Measurements from ENCODE around the gene PSME3. TPM values are rescaled to one million over a fixed set of nuclear protein-coding genes. Genes with fewer than 3 reads are reported as not detected.

The PSME3 gene
- total and polyA plus RNA-seq, 2 experiments from 2014 or later: 93.5 to 178 TPM

GRCh38 chr17:42878924-42879595, 45.9 kb downstream of the PSME3 start (continued):
- TF ChIP-seq, protein P1, sequence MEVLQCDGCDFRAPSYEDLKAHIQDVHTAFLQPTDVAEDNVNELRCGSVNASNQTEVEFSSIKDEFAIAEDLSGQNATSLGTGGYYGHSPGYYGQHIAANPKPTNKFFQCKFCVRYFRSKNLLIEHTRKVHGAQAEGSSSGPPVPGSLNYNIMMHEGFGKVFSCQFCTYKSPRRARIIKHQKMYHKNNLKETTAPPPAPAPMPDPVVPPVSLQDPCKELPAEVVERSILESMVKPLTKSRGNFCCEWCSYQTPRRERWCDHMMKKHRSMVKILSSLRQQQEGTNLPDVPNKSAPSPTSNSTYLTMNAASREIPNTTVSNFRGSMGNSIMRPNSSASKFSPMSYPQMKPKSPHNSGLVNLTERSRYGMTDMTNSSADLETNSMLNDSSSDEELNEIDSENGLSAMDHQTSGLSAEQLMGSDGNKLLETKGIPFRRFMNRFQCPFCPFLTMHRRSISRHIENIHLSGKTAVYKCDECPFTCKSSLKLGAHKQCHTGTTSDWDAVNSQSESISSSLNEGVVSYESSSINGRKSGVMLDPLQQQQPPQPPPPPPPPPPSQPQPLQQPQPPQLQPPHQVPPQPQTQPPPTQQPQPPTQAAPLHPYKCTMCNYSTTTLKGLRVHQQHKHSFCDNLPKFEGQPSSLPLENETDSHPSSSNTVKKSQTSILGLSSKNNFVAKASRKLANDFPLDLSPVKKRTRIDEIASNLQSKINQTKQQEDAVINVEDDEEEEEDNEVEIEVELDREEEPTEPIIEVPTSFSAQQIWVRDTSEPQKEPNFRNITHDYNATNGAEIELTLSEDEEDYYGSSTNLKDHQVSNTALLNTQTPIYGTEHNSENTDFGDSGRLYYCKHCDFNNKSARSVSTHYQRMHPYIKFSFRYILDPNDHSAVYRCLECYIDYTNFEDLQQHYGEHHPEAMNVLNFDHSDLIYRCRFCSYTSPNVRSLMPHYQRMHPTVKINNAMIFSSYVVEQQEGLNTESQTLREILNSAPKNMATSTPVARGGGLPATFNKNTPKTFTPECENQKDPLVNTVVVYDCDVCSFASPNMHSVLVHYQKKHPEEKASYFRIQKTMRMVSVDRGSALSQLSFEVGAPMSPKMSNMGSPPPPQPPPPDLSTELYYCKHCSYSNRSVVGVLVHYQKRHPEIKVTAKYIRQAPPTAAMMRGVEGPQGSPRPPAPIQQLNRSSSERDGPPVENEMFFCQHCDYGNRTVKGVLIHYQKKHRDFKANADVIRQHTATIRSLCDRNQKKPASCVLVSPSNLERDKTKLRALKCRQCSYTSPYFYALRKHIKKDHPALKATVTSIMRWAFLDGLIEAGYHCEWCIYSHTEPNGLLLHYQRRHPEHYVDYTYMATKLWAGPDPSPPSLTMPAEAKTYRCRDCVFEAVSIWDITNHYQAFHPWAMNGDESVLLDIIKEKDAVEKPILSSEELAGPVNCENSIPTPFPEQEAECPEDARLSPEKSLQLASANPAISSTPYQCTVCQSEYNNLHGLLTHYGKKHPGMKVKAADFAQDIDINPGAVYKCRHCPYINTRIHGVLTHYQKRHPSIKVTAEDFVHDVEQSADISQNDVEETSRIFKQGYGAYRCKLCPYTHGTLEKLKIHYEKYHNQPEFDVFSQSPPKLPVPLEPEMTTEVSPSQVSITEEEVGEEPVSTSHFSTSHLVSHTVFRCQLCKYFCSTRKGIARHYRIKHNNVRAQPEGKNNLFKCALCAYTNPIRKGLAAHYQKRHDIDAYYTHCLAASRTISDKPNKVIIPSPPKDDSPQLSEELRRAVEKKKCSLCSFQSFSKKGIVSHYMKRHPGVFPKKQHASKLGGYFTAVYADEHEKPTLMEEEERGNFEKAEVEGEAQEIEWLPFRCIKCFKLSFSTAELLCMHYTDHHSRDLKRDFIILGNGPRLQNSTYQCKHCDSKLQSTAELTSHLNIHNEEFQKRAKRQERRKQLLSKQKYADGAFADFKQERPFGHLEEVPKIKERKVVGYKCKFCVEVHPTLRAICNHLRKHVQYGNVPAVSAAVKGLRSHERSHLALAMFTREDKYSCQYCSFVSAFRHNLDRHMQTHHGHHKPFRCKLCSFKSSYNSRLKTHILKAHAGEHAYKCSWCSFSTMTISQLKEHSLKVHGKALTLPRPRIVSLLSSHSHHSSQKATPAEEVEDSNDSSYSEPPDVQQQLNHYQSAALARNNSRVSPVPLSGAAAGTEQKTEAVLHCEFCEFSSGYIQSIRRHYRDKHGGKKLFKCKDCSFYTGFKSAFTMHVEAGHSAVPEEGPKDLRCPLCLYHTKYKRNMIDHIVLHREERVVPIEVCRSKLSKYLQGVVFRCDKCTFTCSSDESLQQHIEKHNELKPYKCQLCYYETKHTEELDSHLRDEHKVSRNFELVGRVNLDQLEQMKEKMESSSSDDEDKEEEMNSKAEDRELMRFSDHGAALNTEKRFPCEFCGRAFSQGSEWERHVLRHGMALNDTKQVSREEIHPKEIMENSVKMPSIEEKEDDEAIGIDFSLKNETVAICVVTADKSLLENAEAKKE (CRISPR knock-in tag; IDR thresholded peaks at IDR 0.05): no peak
- TF ChIP-seq, protein P2, sequence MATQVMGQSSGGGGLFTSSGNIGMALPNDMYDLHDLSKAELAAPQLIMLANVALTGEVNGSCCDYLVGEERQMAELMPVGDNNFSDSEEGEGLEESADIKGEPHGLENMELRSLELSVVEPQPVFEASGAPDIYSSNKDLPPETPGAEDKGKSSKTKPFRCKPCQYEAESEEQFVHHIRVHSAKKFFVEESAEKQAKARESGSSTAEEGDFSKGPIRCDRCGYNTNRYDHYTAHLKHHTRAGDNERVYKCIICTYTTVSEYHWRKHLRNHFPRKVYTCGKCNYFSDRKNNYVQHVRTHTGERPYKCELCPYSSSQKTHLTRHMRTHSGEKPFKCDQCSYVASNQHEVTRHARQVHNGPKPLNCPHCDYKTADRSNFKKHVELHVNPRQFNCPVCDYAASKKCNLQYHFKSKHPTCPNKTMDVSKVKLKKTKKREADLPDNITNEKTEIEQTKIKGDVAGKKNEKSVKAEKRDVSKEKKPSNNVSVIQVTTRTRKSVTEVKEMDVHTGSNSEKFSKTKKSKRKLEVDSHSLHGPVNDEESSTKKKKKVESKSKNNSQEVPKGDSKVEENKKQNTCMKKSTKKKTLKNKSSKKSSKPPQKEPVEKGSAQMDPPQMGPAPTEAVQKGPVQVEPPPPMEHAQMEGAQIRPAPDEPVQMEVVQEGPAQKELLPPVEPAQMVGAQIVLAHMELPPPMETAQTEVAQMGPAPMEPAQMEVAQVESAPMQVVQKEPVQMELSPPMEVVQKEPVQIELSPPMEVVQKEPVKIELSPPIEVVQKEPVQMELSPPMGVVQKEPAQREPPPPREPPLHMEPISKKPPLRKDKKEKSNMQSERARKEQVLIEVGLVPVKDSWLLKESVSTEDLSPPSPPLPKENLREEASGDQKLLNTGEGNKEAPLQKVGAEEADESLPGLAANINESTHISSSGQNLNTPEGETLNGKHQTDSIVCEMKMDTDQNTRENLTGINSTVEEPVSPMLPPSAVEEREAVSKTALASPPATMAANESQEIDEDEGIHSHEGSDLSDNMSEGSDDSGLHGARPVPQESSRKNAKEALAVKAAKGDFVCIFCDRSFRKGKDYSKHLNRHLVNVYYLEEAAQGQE (IDR thresholded peaks at IDR 0.05; ENCODE audit: unreplicated experiment): no peak
- no peak for TF ChIP-seq NANOG (IDR thresholded peaks at IDR 0.05; ENCODE audit: borderline replicate concordance)
- TF ChIP-seq ZNF114 (CRISPR knock-in tag; IDR thresholded peaks at IDR 0.05): no peak
- no peak for TF ChIP-seq STAT1 (IDR thresholded peaks at IDR 0.05; ENCODE audit: unreplicated experiment)
- TF ChIP-seq ETS1 (IDR thresholded peaks at IDR 0.05): no peak
- no peak for TF ChIP-seq POLR2AphosphoS5 (IDR thresholded peaks at IDR 0.05; ENCODE audit: low read depth)
- no peak for TF ChIP-seq ZNF331 (CRISPR knock-in tag; IDR thresholded peaks at IDR 0.05; ENCODE audit: low read depth)
- TF ChIP-seq CREB1 (CRISPR knock-in tag; IDR thresholded peaks at IDR 0.05; ENCODE audit: low read depth): no peak
- no peak for TF ChIP-seq CTCF (conservative IDR thresholded peaks at IDR 0.05; ENCODE audit: low read depth in 2 of 2)

All from GM23338 (cell line).